OCI-LY7 (cell line): Measurements from ENCODE around the gene PHAX. TPM values are rescaled to one million over a fixed set of nuclear protein-coding genes. Genes with fewer than 3 reads are reported as not detected.
"Not testable (repeated sequence)": the region's sequence is repeated elsewhere in the genome, so short reads cannot be mapped to it uniquely, and the experiment has no call there.

Experiments
- BruUV-seq: library from RNA; stranded (reverse); fragments of 400-500 nt; replicated peaks from 2 replicates; lab custom pipeline; 2021; lab: Mats Ljungman, UMichigan
- CTCF ChIA-PET: fragments of 300-600 bp; sonication (Branson Sonifier 250); formaldehyde crosslinking; loops from one replicate; lab custom pipeline; 2022; ENCODE audit warnings: antibody characterized with exemption; ENCODE audit not compliant: unreplicated experiment; lab: Charles Lee
- POLR2A ChIA-PET: fragments of 300-600 bp; sonication (Branson Sonifier 250); formaldehyde crosslinking; loops from one replicate; lab custom pipeline; 2022; ENCODE audit warnings: antibody characterized with exemption; lab: Charles Lee
- DNase-seq: peaks from one replicate; pipeline ENCODE4 v3.0.0-alpha.2; 2015; ENCODE audit warnings: low spot score
- H2AFZ ChIP-seq: fragments of 200-600 bp; sonication (generic), shearing (Covaris generic); 2 replicates; pipeline ENCODE4 v1.6.1; 2014; ENCODE audit warnings: mild to moderate bottlenecking, antibody characterized with exemption, low read length, moderate library complexity
- H3K27ac ChIP-seq: fragments of 200-600 bp; sonication (generic); 2 replicates; pipeline ENCODE4 v1.5.1; 2014; ENCODE audit warnings: mixed run types, low read depth, mild to moderate bottlenecking, moderate library complexity, low read length, inconsistent platforms; ENCODE audit not compliant: poor library complexity, severe bottlenecking
- H3K36me3 ChIP-seq: fragments of 200-600 bp; sonication (generic); 2 replicates; pipeline ENCODE4 v1.6.1; 2014; ENCODE audit warnings: mild to moderate bottlenecking, antibody characterized with exemption, low read length, moderate library complexity, mixed read lengths; ENCODE audit not compliant: insufficient read depth
- H3K4me1 ChIP-seq: fragments of 200-600 bp; sonication (generic); 2 replicates; pipeline ENCODE4 v1.5.1; 2014; ENCODE audit warnings: mild to moderate bottlenecking, low read length; ENCODE audit not compliant: insufficient read depth, poor library complexity, severe bottlenecking
- H3K4me2 ChIP-seq: fragments of 200-600 bp; sonication (generic); 2 replicates; pipeline ENCODE4 v1.6.1; 2014; ENCODE audit warnings: mild to moderate bottlenecking, low read length
- H3K4me3 ChIP-seq: fragments of 200-600 bp; sonication (generic); 2 replicates; pipeline ENCODE4 v1.5.1; 2014; ENCODE audit warnings: mild to moderate bottlenecking, low read depth, low read length; ENCODE audit not compliant: poor library complexity, severe bottlenecking
- H3K79me2 ChIP-seq: fragments of 200-600 bp; sonication (generic); 2 replicates; pipeline ENCODE4 v1.6.1; 2016; ENCODE audit warnings: low read depth, mild to moderate bottlenecking, low read length, moderate library complexity, mixed read lengths; ENCODE audit not compliant: insufficient read depth
- H3K9me2 ChIP-seq: fragments of 200-600 bp; sonication (generic); 2 replicates; pipeline ENCODE4 v1.6.1; 2016; ENCODE audit warnings: mild to moderate bottlenecking, low read length, mixed read lengths; ENCODE audit not compliant: insufficient read depth
- H3K9me3 ChIP-seq: fragments of 200-600 bp; sonication (generic); 2 replicates; pipeline ENCODE4 v1.6.1; 2014; ENCODE audit warnings: mild to moderate bottlenecking, mixed run types, low read length, mixed read lengths
- H4K20me1 ChIP-seq: fragments of 200-600 bp; sonication (generic); 2 replicates; pipeline ENCODE4 v1.6.1; 2014; ENCODE audit warnings: mild to moderate bottlenecking, antibody characterized with exemption, low read length, moderate library complexity, mixed read lengths; ENCODE audit not compliant: insufficient read depth
- EZH2phosphoT487 ChIP-seq: fragments of 200-600 bp; sonication (generic); IDR thresholded peaks from 2 replicates; pipeline ENCODE4 v1.6.1; 2018; ENCODE audit warnings: low read depth, borderline replicate concordance, mild to moderate bottlenecking, mixed run types, antibody characterized with exemption, low read length, moderate library complexity, mixed read lengths
- intact Hi-C: fragments of 100-400 bp; cut with micrococcal nuclease; formaldehyde crosslinking; loops from one replicate; pipeline ENCODE4 v1.10.0; 2022; ENCODE audit not compliant: unreplicated experiment
- total RNA-seq, 2 experiments: library from RNA; depleted of rRNA in 1 of 2; stranded (reverse); fragments of >200 nt in 1 of 2; shearing (Covaris generic) in 1 of 2; gene quantifications; 2 replicates each; pipeline ENCODE4 v1.2.3, GENCODE V29; 2014 to 2022
- TF ChIP-seq, protein P1 (sequence below): fragments of 200-600 bp; sonication (generic); conservative IDR thresholded peaks from 2 replicates; pipeline ENCODE4 v1.5.1; 2014; ENCODE audit warnings: mild to moderate bottlenecking, antibody characterized with exemption, low read length, moderate library complexity, mixed read lengths

The PHAX gene
- total RNA-seq, 2 experiments from 2014 or later: 73.8 to 128 TPM

GRCh38 chr5:126615286-126615685 is 14.5 kb downstream of the PHAX start:
- peak overlapping the region; percentile 54 for H3K4me3 ChIP-seq
- no peaks in the 10 kb centered on the region for H4K20me1 ChIP-seq
- no peaks in the 10 kb centered on the region for H3K9me3 ChIP-seq
- intact Hi-C loops: loop anchor here (1.0 to 10.0 kb wide), 3 partner anchors 14 to 1700 kb away; no protein-coding TSS in a partner anchor
- H3K9me2 ChIP-seq: no peaks in the 10 kb centered on the region
- H3K79me2 ChIP-seq: peaks cover 93% of the 10 kb centered on the region
- peak overlapping the region; percentile 74 for H3K4me2 ChIP-seq
- no TSS peak for BruUV-seq
- ChIA-PET CTCF (interaction anchor here (1.0 kb wide), 1 partner anchor 163 kb away, joined by 3 read pairs; no protein-coding TSS in a partner anchor), POLR2A (interaction anchor here (0.6 to 4.4 kb wide), 8 partner anchors 10 to 809 kb away, joined by 3 to 41 read pairs (median 6); partner anchors contain the start of gene PHAX)
- peak; percentile 94 for DNase-seq
- H2AFZ ChIP-seq: no peak overlapping the region
- H3K27ac ChIP-seq: peak overlapping the region; percentile 97
- no peak for TF ChIP-seq EZH2phosphoT487
- TF ChIP-seq, protein P1, sequence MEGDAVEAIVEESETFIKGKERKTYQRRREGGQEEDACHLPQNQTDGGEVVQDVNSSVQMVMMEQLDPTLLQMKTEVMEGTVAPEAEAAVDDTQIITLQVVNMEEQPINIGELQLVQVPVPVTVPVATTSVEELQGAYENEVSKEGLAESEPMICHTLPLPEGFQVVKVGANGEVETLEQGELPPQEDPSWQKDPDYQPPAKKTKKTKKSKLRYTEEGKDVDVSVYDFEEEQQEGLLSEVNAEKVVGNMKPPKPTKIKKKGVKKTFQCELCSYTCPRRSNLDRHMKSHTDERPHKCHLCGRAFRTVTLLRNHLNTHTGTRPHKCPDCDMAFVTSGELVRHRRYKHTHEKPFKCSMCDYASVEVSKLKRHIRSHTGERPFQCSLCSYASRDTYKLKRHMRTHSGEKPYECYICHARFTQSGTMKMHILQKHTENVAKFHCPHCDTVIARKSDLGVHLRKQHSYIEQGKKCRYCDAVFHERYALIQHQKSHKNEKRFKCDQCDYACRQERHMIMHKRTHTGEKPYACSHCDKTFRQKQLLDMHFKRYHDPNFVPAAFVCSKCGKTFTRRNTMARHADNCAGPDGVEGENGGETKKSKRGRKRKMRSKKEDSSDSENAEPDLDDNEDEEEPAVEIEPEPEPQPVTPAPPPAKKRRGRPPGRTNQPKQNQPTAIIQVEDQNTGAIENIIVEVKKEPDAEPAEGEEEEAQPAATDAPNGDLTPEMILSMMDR: peak; percentile 94
- H3K4me1 ChIP-seq: peaks cover 67% of the 10 kb centered on the region
- H3K36me3 ChIP-seq: peaks cover 90% of the 10 kb centered on the region

GRCh38 chr5:126617603-126618002 is 16.9 kb downstream of the PHAX start:
- H2AFZ ChIP-seq, POLR2A ChIA-PET, H3K9me2 ChIP-seq, H3K4me3 ChIP-seq, BruUV-seq, H3K27ac ChIP-seq, H4K20me1 ChIP-seq, CTCF ChIA-PET, H3K9me3 ChIP-seq, H3K4me2 ChIP-seq, DNase-seq: not testable (repeated sequence)
- H3K4me1 ChIP-seq: peaks cover 44% of the 10 kb centered on the region
- intact Hi-C loops: loop anchor here (10.0 kb wide), 1 partner anchor 1703 kb away; no protein-coding TSS in a partner anchor
- peaks cover 88% of the 10 kb centered on the region for H3K36me3 ChIP-seq
- peaks cover 91% of the 10 kb centered on the region for H3K79me2 ChIP-seq

GRCh38 chr5:126619781-126620180 is 19.0 kb downstream of the PHAX start:
- H3K9me3 ChIP-seq: no peaks in the 10 kb centered on the region
- no TSS peak for BruUV-seq
- H3K4me3 ChIP-seq: no peak overlapping the region
- intact Hi-C loops: loop anchor here (10.0 kb wide), 1 partner anchor 1705 kb away; no protein-coding TSS in a partner anchor
- peaks cover 88% of the 10 kb centered on the region for H3K79me2 ChIP-seq
- no peak for DNase-seq
- ChIA-PET CTCF (no interaction called here), POLR2A (interaction anchor here (0.6 to 0.7 kb wide), 2 partner anchors 46 to 53 kb away, joined by 3 to 4 read pairs; no protein-coding TSS in a partner anchor)
- H3K9me2 ChIP-seq: no peaks in the 10 kb centered on the region
- no peak overlapping the region for H3K27ac ChIP-seq
- H3K36me3 ChIP-seq: peaks cover 88% of the 10 kb centered on the region
- H2AFZ ChIP-seq: no peak overlapping the region
- no peak overlapping the region for H3K4me2 ChIP-seq
- no peaks in the 10 kb centered on the region for H4K20me1 ChIP-seq
- peaks cover 22% of the 10 kb centered on the region for H3K4me1 ChIP-seq
- TF ChIP-seq EZH2phosphoT487: no peak
- TF ChIP-seq, protein P1: no peak
